Neural cell (in vitro differentiated cells): Measurements from ENCODE around the gene SDK1. TPM values are rescaled to one million over a fixed set of nuclear protein-coding genes. Genes with fewer than 3 reads are reported as not detected.

Experiments used
- H2AFZ ChIP-seq: fragments of 200-600, 300-800 bp; sonication (generic), shearing (Covaris generic); 2 replicates; pipeline ENCODE4 v1.6.0; 2014; ENCODE audit warnings: low read depth, mild to moderate bottlenecking, antibody characterized with exemption, low read length, moderate library complexity
- H3F3A ChIP-seq: fragments of 200-600 bp; shearing (Covaris generic); 2 replicates; pipeline ENCODE4 v1.6.1; 2016; ENCODE audit warnings: mild to moderate bottlenecking, moderate library complexity, mixed read lengths, antibody characterized with exemption, low read length; ENCODE audit not compliant: insufficient read depth, poor library complexity, severe bottlenecking
- H3K27ac ChIP-seq: fragments of 200-600, 300-800 bp; sonication (generic), shearing (Covaris generic); 2 replicates; pipeline ENCODE4 v1.5.1; 2014; ENCODE audit warnings: mild to moderate bottlenecking, low read length, moderate library complexity
- H3K27me3 ChIP-seq: fragments of 300-800, 200-600 bp; sonication (generic), shearing (Covaris generic); 2 replicates; pipeline ENCODE4 v1.6.0; 2014; ENCODE audit warnings: mild to moderate bottlenecking, low read depth, low read length, moderate library complexity; ENCODE audit not compliant: insufficient read depth
- H3K36me3 ChIP-seq: fragments of 300-800, 200-600 bp; sonication (generic), shearing (Covaris generic); 2 replicates; pipeline ENCODE4 v1.5.1; 2014; ENCODE audit warnings: mild to moderate bottlenecking, antibody characterized with exemption, low read length, moderate library complexity; ENCODE audit not compliant: insufficient read depth
- H3K4me2 ChIP-seq: fragments of 300-800, 200-600 bp; sonication (generic), shearing (Covaris generic); 2 replicates; pipeline ENCODE4 v1.6.0; 2014; ENCODE audit warnings: mild to moderate bottlenecking, low read length
- H3K4me3 ChIP-seq: fragments of 300-800, 200-600 bp; sonication (generic), shearing (Covaris generic); 2 replicates; pipeline ENCODE4 v1.5.1; 2014; ENCODE audit warnings: mild to moderate bottlenecking, low read length, moderate library complexity
- H3K79me2 ChIP-seq: fragments of 200-600 bp; shearing (Covaris generic); replicated peaks from 2 replicates; pipeline ENCODE4 v1.6.0; 2014; ENCODE audit warnings: mild to moderate bottlenecking, low read length, moderate library complexity; ENCODE audit not compliant: insufficient read depth
- H3K9ac ChIP-seq: fragments of 300-800, 200-600 bp; sonication (generic), shearing (Covaris generic); 2 replicates; pipeline ENCODE4 v1.6.1; 2016; ENCODE audit warnings: mild to moderate bottlenecking, low read length, mixed read lengths
- H3K9me2 ChIP-seq: fragments of 200-600 bp; shearing (Covaris generic); 2 replicates; pipeline ENCODE4 v1.6.1; 2016; ENCODE audit warnings: mild to moderate bottlenecking, low read length, mixed read lengths; ENCODE audit not compliant: insufficient read depth
- H3K9me3 ChIP-seq: fragments of 200-600, 300-800 bp; sonication (generic), shearing (Covaris generic); 2 replicates; pipeline ENCODE4 v1.6.1; 2016; ENCODE audit warnings: mild to moderate bottlenecking, mixed run types, low read length, moderate library complexity, mixed read lengths
- H4K20me1 ChIP-seq: fragments of 200-600 bp; shearing (Covaris generic); 2 replicates; pipeline ENCODE4 v1.6.1; 2016; ENCODE audit warnings: mild to moderate bottlenecking, mixed run types; ENCODE audit not compliant: insufficient read depth
- EP300 ChIP-seq: fragments of 450-650 bp; conservative IDR thresholded peaks from 2 replicates; pipeline ENCODE4 v1.6.1; 2014; ENCODE audit warnings: antibody characterized with exemption, mild to moderate bottlenecking, moderate library complexity; ENCODE audit not compliant: poor library complexity, severe bottlenecking
- EZH2 ChIP-seq: fragments of 200-600, 300-800 bp; shearing (Covaris generic), sonication (generic); IDR thresholded peaks from 2 replicates; pipeline ENCODE4 v1.6.1; 2014; ENCODE audit warnings: antibody characterized with exemption, low read length, borderline replicate concordance, mild to moderate bottlenecking; ENCODE audit not compliant: insufficient read depth, poor library complexity, severe bottlenecking
- MXI1 ChIP-seq: fragments of 450-650 bp; conservative IDR thresholded peaks from 2 replicates; pipeline ENCODE4 v1.6.1; 2014; ENCODE audit warnings: antibody characterized with exemption, mild to moderate bottlenecking; ENCODE audit not compliant: poor library complexity, severe bottlenecking
- POLR2AphosphoS5 ChIP-seq: IDR thresholded peaks from 2 replicates; pipeline ENCODE4 v1.6.1; 2012
- RAD21 ChIP-seq: fragments of 450-650 bp; conservative IDR thresholded peaks from 2 replicates; pipeline ENCODE4 v1.6.1; 2014; ENCODE audit warnings: antibody characterized with exemption, mild to moderate bottlenecking, moderate library complexity
- SMC3 ChIP-seq: fragments of 450-650 bp; conservative IDR thresholded peaks from 2 replicates; pipeline ENCODE4 v1.6.1; 2014; ENCODE audit warnings: antibody characterized with exemption, mild to moderate bottlenecking, moderate library complexity; ENCODE audit not compliant: poor library complexity
- TAF1 ChIP-seq: IDR thresholded peaks from 2 replicates; pipeline ENCODE4 v1.6.1; 2012; ENCODE audit warnings: low read depth
- polyA plus RNA-seq: library from polyadenylated mRNA; depleted of rRNA; stranded (reverse); fragments of >200 nt; gene quantifications from 2 replicates; pipeline ENCODE4 v1.2.3, GENCODE V29; 2014
- TF ChIP-seq, protein P1 (sequence below): fragments of 450-650 bp; IDR thresholded peaks from 2 replicates; pipeline ENCODE4 v1.5.1; 2014; ENCODE audit warnings: antibody characterized with exemption, mild to moderate bottlenecking, moderate library complexity; ENCODE audit not compliant: poor library complexity, severe bottlenecking
- TF ChIP-seq, protein P2 (sequence below): IDR thresholded peaks from 2 replicates; pipeline ENCODE4 v1.6.1; 2012; ENCODE audit warnings: borderline replicate concordance

SDK1 gene
- polyA plus RNA-seq, 1 donor from 2014 or later, result 2.7 TPM

- no peaks in the 10 kb centered on the region for H4K20me1 ChIP-seq
- no peak overlapping the region for H3K27ac ChIP-seq
- TF ChIP-seq SMC3, result no peak
- no peak for TF ChIP-seq MXI1
- TF ChIP-seq EP300, result no peak
- TF ChIP-seq EZH2, result no peak
- no peak for TF ChIP-seq RAD21
- TF ChIP-seq, protein P1, sequence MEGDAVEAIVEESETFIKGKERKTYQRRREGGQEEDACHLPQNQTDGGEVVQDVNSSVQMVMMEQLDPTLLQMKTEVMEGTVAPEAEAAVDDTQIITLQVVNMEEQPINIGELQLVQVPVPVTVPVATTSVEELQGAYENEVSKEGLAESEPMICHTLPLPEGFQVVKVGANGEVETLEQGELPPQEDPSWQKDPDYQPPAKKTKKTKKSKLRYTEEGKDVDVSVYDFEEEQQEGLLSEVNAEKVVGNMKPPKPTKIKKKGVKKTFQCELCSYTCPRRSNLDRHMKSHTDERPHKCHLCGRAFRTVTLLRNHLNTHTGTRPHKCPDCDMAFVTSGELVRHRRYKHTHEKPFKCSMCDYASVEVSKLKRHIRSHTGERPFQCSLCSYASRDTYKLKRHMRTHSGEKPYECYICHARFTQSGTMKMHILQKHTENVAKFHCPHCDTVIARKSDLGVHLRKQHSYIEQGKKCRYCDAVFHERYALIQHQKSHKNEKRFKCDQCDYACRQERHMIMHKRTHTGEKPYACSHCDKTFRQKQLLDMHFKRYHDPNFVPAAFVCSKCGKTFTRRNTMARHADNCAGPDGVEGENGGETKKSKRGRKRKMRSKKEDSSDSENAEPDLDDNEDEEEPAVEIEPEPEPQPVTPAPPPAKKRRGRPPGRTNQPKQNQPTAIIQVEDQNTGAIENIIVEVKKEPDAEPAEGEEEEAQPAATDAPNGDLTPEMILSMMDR, result no peak
- H3K4me3 ChIP-seq, result no peak overlapping the region
- H3K79me2 ChIP-seq, result no peaks in the 10 kb centered on the region
- peaks cover 9% of the 10 kb centered on the region for H3F3A ChIP-seq
- no peaks in the 10 kb centered on the region for H3K27me3 ChIP-seq
- H3K36me3 ChIP-seq, result no peaks in the 10 kb centered on the region
- no peaks in the 10 kb centered on the region for H3K9me2 ChIP-seq
- no peak overlapping the region for H3K9ac ChIP-seq
- no peak overlapping the region for H2AFZ ChIP-seq
- no peak overlapping the region for H3K4me2 ChIP-seq
- no peaks in the 10 kb centered on the region for H3K9me3 ChIP-seq
Observed at GRCh38 chr7:3588341-3588740, 287.3 kb downstream of the SDK1 start.

DNA sequence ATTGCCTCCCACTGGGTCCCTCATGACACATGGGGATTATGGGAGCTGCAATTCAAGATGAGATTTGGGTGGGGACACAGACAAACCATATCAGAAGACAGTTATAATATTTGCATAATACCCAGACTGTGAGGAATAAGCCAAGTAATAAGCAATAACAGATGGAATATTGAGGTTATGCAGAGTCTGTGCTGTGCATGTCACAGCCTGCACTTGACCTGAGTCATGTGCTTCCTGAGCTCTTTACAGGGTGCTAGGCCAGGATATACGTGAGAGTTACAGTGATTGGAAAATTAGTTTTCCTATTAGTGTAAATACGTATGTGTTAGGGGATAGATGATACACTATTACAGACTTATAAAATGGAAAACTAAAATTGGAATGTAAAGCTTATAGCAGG is 288.7 kb downstream of the SDK1 start:
- Histone ChIP-seq H3K9me2 (no peaks in the 10 kb centered on the region), H3K4me2 (no peak overlapping the region), H3F3A (peaks cover 9% of the 10 kb centered on the region), H2AFZ (no peak overlapping the region), H3K4me3 (no peak overlapping the region), H3K27ac (no peak overlapping the region), H3K9me3 (no peaks in the 10 kb centered on the region), H3K79me2 (no peaks in the 10 kb centered on the region), H3K27me3 (no peaks in the 10 kb centered on the region), H3K9ac (no peak overlapping the region), H3K36me3 (no peaks in the 10 kb centered on the region), H4K20me1 (no peaks in the 10 kb centered on the region)
- no peak for TF ChIP-seq TAF1
- no peak for TF ChIP-seq MXI1
- TF ChIP-seq, protein P2, sequence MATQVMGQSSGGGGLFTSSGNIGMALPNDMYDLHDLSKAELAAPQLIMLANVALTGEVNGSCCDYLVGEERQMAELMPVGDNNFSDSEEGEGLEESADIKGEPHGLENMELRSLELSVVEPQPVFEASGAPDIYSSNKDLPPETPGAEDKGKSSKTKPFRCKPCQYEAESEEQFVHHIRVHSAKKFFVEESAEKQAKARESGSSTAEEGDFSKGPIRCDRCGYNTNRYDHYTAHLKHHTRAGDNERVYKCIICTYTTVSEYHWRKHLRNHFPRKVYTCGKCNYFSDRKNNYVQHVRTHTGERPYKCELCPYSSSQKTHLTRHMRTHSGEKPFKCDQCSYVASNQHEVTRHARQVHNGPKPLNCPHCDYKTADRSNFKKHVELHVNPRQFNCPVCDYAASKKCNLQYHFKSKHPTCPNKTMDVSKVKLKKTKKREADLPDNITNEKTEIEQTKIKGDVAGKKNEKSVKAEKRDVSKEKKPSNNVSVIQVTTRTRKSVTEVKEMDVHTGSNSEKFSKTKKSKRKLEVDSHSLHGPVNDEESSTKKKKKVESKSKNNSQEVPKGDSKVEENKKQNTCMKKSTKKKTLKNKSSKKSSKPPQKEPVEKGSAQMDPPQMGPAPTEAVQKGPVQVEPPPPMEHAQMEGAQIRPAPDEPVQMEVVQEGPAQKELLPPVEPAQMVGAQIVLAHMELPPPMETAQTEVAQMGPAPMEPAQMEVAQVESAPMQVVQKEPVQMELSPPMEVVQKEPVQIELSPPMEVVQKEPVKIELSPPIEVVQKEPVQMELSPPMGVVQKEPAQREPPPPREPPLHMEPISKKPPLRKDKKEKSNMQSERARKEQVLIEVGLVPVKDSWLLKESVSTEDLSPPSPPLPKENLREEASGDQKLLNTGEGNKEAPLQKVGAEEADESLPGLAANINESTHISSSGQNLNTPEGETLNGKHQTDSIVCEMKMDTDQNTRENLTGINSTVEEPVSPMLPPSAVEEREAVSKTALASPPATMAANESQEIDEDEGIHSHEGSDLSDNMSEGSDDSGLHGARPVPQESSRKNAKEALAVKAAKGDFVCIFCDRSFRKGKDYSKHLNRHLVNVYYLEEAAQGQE, result no peak
- TF ChIP-seq, protein P1, result no peak
- TF ChIP-seq POLR2AphosphoS5, result no peak
- TF ChIP-seq SMC3, result no peak
- no peak for TF ChIP-seq EP300
